HG03571 (cell line): ENCODE results near the gene PLEKHG3.

Experiments used
- ATAC-seq: cut with Tn5 transposase; IDR thresholded peaks from one replicate; pipeline ENCODE4 v1.9.1; 2021; ENCODE audit not compliant: unreplicated experiment

PLEKHG3 gene

GRCh38 chr14:64725879-64726584 is 21.8 kb downstream of the PLEKHG3 start:
- no peak for ATAC-seq

- ATAC-seq, result no peak
These were observed 22.3 kb downstream of the PLEKHG3 start for GRCh38 chr14:64726585-64726890.

GRCh38 chr14:64727551-64728071 is 23.4 kb downstream of the PLEKHG3 start:
- no peak for ATAC-seq

GRCh38 chr14:64728106-64728505 is 23.9 kb downstream of the PLEKHG3 start:
- ATAC-seq, result no peak

GRCh38 chr14:64728856-64729255 is 24.6 kb downstream of the PLEKHG3 start:
- no peak for ATAC-seq

GRCh38 chr14:64729386-64730060 is 25.3 kb downstream of the PLEKHG3 start:
- ATAC-seq, result no peak

GRCh38 chr14:64730061-64730440 is 25.8 kb downstream of the PLEKHG3 start:
- no peak for ATAC-seq

GRCh38 chr14:64730681-64731080 is 26.5 kb downstream of the PLEKHG3 start:
- ATAC-seq, result no peak

GRCh38 chr14:64731141-64731581 is 26.9 kb downstream of the PLEKHG3 start:
- ATAC-seq, result no peak

- no peak for ATAC-seq
These were observed 27.8 kb downstream of the PLEKHG3 start for GRCh38 chr14:64732066-64732465.

- ATAC-seq, result no peak
These were observed 28.4 kb downstream of the PLEKHG3 start for GRCh38 chr14:64732536-64733120.

- ATAC-seq, result no peak
These were observed 29.1 kb downstream of the PLEKHG3 start for GRCh38 chr14:64733321-64733720.

- no peak for ATAC-seq
These were observed 29.7 kb downstream of the PLEKHG3 start for GRCh38 chr14:64733899-64734298.

GRCh38 chr14:64734990-64735389 is 30.8 kb downstream of the PLEKHG3 start:
- ATAC-seq, result no peak

GRCh38 chr14:64736271-64737169 is 32.3 kb downstream of the PLEKHG3 start:
- ATAC-seq, result no peak

GRCh38 chr14:64737391-64738280 is 33.4 kb downstream of the PLEKHG3 start:
- no peak for ATAC-seq

- ATAC-seq, result no peak
These were observed 34.1 kb downstream of the PLEKHG3 start for GRCh38 chr14:64738281-64738804.

- ATAC-seq, result no peak
These were observed 37.0 kb downstream of the PLEKHG3 start for GRCh38 chr14:64741200-64741599.

- no peak for ATAC-seq
These were observed 37.7 kb downstream of the PLEKHG3 start for GRCh38 chr14:64741961-64742360.

- no peak for ATAC-seq
These were observed 38.8 kb downstream of the PLEKHG3 start for GRCh38 chr14:64743061-64743460.
